ENCODE data around the gene IL25. TPM values are rescaled to one million over a fixed set of nuclear protein-coding genes. Genes with fewer than 3 reads are reported as not detected.

IL25 gene
- total and polyA plus RNA-seq, 10 of the 15 experiments (the other 5 are each of a cell fraction or from before 2014, with no cell fraction given), result not detected

DNA sequence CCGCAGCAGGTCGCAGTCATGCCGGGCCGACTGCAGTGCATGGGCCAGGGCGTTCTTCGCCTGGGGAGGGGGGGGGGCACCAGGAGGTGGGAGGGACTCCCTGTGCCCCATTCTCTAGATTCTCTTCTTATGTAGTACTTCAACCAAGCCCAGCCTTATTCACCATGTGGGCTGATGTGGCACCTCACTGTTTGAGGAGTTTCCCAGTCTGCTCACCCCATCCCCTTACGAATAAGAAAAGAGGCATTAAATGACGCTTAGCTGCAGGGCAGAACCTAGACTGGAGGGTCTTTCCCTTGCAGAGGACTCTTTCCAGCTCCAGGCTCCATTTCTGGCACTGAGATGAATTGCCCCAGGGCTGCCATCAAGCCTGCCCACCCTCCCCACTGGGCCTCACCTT, 16.4 kb downstream of the IL25 start:
- POLR2A ChIA-PET, result no interaction called here
- BruUV-seq (replicated peaks), result no TSS peak
- RAD21 ChIA-PET (ENCODE audit: unreplicated experiment), result no interaction called here
- H3K4me3 ChIP-seq, result no peak overlapping the region
- WGBS (ENCODE audit: insufficient coverage, insufficient replicate concordance, low lambda C conversion rate, missing lambda C conversion rate), result 70% methylated on average over 6 of the region's 8 CpGs
- intact Hi-C loops (cut with micrococcal nuclease; ENCODE audit: unreplicated experiment), result no loop called here
- H2AFZ ChIP-seq (ENCODE audit: control insufficient read depth, low read depth, low read length), result no peak overlapping the region
- DNase-seq (ENCODE audit: low read depth, low spot score) (no peak), ATAC-seq (no peak), FAIRE-seq (no peak)
- no peaks in the 10 kb centered on the region for H3K9me3 ChIP-seq (replicated peaks; ENCODE audit: control insufficient read depth, insufficient read depth, low read length)
- H3K4me1 ChIP-seq (ENCODE audit: control insufficient read depth, insufficient read depth, low read length), result no peaks in the 10 kb centered on the region
- CTCF ChIA-PET, result no interaction called here
- no peaks in the 10 kb centered on the region for H4K20me1 ChIP-seq (ENCODE audit: control insufficient read depth, insufficient read depth)
- H3K27ac ChIP-seq (ENCODE audit: control insufficient read depth, insufficient read depth), result no peak overlapping the region
- SMC1A ChIA-PET (ENCODE audit: uncharacterized antibody, unreplicated experiment), result no interaction called here
- no peak overlapping the region for H3K4me2 ChIP-seq (ENCODE audit: control insufficient read depth, insufficient read depth)
- H3K9ac ChIP-seq (ENCODE audit: control insufficient read depth, insufficient read depth, low read length), result no peak overlapping the region
- no peaks in the 10 kb centered on the region for H3K79me2 ChIP-seq (ENCODE audit: control insufficient read depth, insufficient read depth, low read length)
- no peaks in the 10 kb centered on the region; a peak in 2 of 4 replicates for H3K27me3 ChIP-seq (replicated peaks in 1 of 2; ENCODE audit: control insufficient read depth in 2 of 2, insufficient read depth in 2 of 2, low read length in 1 of 2)
- in situ Hi-C loops (cut with MboI), result no loop called here
- H3K36me3 ChIP-seq (ENCODE audit: control insufficient read depth in 2 of 2, insufficient read depth in 2 of 2, low read length in 1 of 2), result no peaks in the 10 kb centered on the region
- TF ChIP-seq RAD51 (IDR thresholded peaks at IDR 0.05) (no peak), POLR2AphosphoS5 (IDR thresholded peaks at IDR 0.05; ENCODE audit: low read length) (no peak), E2F4 (IDR thresholded peaks at IDR 0.05; ENCODE audit: low read depth, low read length) (no peak), YY1 (IDR thresholded peaks at IDR 0.05; ENCODE audit: low read depth, low read length) (no peak), CBX5 (IDR thresholded peaks at IDR 0.05; ENCODE audit: low read depth) (no peak), ESRRA (IDR thresholded peaks at IDR 0.05; ENCODE audit: low read length) (no peak), ZBED1 (IDR thresholded peaks at IDR 0.05; ENCODE audit: borderline replicate concordance) (no peak), JUND (IDR thresholded peaks at IDR 0.05; ENCODE audit: low read depth, low read length) (no peak), TAF1 (IDR thresholded peaks at IDR 0.05; ENCODE audit: borderline replicate concordance, low read depth, low read length) (no peak), PRDM15 (CRISPR knock-in tag; IDR thresholded peaks at IDR 0.05) (no peak), HCFC1 (IDR thresholded peaks at IDR 0.05; ENCODE audit: low read length) (no peak), USF2 (IDR thresholded peaks at IDR 0.05; ENCODE audit: borderline replicate concordance, low read depth, low read length) (no peak)
- TF ChIP-seq, protein P1, sequence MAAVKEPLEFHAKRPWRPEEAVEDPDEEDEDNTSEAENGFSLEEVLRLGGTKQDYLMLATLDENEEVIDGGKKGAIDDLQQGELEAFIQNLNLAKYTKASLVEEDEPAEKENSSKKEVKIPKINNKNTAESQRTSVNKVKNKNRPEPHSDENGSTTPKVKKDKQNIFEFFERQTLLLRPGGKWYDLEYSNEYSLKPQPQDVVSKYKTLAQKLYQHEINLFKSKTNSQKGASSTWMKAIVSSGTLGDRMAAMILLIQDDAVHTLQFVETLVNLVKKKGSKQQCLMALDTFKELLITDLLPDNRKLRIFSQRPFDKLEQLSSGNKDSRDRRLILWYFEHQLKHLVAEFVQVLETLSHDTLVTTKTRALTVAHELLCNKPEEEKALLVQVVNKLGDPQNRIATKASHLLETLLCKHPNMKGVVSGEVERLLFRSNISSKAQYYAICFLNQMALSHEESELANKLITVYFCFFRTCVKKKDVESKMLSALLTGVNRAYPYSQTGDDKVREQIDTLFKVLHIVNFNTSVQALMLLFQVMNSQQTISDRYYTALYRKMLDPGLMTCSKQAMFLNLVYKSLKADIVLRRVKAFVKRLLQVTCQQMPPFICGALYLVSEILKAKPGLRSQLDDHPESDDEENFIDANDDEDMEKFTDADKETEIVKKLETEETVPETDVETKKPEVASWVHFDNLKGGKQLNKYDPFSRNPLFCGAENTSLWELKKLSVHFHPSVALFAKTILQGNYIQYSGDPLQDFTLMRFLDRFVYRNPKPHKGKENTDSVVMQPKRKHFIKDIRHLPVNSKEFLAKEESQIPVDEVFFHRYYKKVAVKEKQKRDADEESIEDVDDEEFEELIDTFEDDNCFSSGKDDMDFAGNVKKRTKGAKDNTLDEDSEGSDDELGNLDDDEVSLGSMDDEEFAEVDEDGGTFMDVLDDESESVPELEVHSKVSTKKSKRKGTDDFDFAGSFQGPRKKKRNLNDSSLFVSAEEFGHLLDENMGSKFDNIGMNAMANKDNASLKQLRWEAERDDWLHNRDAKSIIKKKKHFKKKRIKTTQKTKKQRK (IDR thresholded peaks at IDR 0.05; ENCODE audit: low read depth, low read length), result no peak
- TF ChIP-seq, protein P2, sequence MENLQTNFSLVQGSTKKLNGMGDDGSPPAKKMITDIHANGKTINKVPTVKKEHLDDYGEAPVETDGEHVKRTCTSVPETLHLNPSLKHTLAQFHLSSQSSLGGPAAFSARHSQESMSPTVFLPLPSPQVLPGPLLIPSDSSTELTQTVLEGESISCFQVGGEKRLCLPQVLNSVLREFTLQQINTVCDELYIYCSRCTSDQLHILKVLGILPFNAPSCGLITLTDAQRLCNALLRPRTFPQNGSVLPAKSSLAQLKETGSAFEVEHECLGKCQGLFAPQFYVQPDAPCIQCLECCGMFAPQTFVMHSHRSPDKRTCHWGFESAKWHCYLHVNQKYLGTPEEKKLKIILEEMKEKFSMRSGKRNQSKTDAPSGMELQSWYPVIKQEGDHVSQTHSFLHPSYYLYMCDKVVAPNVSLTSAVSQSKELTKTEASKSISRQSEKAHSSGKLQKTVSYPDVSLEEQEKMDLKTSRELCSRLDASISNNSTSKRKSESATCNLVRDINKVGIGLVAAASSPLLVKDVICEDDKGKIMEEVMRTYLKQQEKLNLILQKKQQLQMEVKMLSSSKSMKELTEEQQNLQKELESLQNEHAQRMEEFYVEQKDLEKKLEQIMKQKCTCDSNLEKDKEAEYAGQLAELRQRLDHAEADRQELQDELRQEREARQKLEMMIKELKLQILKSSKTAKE (IDR thresholded peaks at IDR 0.05; ENCODE audit: low read depth, poor library complexity, severe bottlenecking), result no peak

Measured in GM12878 (cell line).